Measurements from ENCODE around the gene OCIAD2.
"Not testable (repeated sequence)": the region's sequence is repeated elsewhere in the genome, so short reads cannot be mapped to it uniquely, and the experiment has no call there.

Gene OCIAD2

GRCh38 chr4:48854395-48854683 is 52.2 kb downstream of the OCIAD2 start:
- no peak for DNase-seq (ENCODE audit: low spot score)

DNA sequence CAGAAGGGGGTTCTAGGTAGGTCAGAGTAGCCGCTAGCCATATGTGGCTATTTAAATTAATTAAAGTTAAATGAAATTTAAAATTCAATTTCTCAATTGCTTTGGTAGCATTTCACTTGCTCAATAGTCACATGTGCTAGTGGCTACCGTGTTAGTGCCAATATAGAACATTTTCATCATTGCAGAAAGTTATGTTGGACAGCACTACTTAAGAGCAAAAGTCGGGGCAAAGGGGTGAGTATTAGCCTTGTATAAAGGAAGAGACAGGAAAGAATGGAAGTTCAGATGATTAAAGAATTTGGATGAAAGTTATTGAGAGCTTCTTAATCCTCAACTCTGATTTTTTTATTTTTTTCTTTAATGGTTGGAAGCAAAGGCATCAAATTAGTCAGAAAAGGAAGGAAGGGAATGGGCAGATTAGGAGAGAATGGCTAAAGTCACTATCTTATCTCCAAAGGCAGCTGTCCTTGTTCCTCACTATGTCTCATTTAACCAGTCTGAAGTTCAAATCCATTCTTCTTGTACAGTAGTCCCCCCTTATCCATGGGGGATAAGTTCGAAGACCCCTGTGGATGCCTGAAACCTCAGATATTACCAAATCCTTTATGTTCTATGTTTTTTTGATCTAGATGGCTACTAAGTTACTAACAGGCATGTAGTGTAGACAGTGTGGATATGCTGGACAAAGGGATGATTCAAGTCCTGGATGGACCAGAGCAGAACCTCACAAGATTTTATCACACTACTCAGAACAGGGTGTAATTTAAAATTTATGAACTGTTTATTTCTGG is 52.8 kb downstream of the OCIAD2 start:
- DNase-seq (ENCODE audit: low spot score) = no peak

DNA sequence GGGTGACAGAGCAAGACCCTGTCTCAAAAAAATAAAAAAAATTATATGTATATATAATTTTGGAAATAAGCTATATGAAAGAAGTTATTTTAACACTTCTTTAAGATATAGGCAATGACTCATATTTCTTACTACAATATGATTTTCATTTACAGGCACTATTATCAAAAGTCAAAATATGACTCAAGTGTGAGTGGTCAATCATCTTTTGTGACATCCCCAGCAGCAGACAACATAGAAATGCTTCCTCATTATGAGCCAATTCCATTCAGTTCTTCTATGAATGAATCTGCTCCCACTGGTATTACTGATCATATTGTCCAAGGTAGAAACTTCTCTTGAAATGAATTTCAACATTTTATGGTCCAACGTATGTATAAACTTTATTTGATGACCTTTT is 54.9 kb downstream of the OCIAD2 start:
- DNase-seq (ENCODE audit: low spot score) = no peak

DNA sequence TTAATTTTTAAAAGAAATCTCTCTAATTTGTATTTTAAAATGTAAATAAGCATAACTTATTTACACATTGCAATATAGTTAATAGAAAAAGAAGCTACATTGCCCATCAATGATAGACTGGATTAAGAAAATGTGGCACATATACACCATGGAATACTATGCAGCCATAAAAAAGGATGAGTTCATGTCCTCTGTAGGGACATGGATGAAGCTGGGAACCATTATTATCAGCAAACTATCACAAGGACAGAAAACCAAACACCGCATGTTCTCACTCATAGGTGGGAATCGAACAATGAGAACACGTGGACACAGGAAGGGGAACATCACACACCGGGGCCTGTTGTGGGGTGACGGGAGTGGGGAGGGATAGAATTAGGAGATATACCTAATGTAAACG is 57.8 kb downstream of the OCIAD2 start:
- not testable (repeated sequence) for DNase-seq (ENCODE audit: low spot score)

DNA sequence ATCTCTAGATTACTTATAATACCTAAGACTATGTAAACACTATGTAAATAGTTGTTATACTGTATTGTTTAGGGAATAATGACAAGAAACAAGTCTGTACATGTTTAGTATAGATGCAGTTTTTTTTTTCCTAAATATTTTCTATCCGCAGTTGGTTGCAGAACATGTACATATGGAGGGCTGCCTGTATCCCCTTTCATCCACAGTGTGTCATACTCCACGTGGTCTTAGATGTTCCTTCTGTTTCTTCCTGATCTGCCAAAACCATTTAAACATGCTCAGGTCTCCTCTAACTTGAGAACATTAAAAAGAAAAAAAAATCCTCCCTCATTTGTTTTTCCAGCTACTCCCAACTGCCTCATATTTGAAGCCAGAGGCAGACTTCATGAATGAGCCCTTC is 61.7 kb downstream of the OCIAD2 start:
- DNase-seq (ENCODE audit: low spot score) = no peak

DNA sequence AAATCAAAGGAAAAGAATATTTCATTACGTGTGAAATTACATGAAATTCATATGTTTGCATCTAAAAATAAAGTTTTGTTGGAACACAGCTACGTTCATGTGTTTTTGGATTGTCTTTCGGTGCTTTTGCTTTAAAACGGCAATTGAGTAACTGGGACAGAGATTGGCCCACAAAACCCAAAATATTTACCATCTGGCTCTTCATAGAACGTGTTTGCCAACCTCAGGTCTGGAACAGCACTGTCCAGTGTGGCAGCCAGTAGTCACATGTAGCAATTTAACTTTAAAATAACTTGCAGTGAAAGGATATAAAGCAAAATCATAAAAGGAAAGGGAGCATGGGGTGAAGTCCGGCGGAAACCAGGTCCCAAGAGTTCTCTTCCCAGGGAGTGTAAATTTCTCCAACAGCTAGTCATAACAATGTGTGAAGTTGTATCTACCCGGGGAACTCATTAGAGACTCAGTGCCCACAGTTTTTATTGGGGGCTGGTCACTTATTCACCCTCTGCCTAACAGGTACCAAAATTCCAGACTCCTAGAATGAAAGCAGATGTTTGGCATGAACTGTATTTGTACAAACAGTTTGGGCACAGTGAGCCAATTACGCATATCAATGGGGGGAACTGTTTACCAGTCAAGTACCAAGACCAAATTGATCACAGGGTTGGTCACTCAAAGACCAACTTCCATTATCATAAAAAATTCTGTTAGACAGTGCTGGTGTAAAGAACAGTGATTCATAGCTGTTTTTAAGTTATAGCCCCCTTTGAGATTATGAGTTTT is 65.3 kb downstream of the OCIAD2 start:
- no peak for DNase-seq (ENCODE audit: low spot score)

DNA sequence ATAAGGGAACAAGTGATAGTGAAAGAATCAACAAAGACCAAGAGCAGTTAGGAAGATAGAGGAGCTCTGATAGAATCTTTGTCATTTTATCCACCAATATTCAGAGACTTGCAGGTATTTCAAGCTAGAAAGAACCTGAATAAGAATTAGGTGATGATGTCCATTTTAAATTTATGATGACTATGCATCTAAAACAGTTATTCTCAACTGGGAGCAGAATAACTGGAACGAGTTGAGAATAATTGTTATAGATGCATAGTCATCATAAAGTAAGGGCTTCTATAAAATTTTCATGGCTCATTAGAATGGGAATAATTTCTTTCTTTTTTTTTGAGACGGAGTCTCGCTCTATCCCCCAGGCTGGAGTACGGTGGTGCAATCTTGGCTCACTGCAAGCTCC is 69.9 kb downstream of the OCIAD2 start:
- no peak for DNase-seq (ENCODE audit: low spot score)
